ENCODE measurements around the gene CD48.

DNA sequence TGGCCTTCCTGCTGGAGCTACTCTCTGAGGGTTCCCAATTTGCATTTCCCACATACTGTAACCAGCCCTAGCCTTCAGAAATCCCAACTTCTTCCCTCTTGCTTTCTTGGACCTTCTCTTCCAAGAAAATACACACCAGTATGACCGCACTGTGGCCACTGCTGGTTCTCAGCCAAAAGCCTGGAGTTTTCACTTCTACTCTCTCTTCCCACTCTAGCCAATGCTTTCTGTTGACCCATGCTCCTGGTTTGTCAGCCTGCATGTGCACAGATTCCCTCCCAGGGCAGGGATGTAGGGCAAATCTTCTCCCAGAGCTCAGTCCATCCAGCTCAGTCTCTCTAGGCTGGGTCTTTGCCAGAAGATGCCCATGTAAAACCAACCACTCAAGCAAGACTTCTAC, 65.4 kb downstream of the CD48 start:
- no peak for TF ChIP-seq POLR2AphosphoS5 (IDR thresholded peaks at IDR 0.05)
- TF ChIP-seq, protein P1, sequence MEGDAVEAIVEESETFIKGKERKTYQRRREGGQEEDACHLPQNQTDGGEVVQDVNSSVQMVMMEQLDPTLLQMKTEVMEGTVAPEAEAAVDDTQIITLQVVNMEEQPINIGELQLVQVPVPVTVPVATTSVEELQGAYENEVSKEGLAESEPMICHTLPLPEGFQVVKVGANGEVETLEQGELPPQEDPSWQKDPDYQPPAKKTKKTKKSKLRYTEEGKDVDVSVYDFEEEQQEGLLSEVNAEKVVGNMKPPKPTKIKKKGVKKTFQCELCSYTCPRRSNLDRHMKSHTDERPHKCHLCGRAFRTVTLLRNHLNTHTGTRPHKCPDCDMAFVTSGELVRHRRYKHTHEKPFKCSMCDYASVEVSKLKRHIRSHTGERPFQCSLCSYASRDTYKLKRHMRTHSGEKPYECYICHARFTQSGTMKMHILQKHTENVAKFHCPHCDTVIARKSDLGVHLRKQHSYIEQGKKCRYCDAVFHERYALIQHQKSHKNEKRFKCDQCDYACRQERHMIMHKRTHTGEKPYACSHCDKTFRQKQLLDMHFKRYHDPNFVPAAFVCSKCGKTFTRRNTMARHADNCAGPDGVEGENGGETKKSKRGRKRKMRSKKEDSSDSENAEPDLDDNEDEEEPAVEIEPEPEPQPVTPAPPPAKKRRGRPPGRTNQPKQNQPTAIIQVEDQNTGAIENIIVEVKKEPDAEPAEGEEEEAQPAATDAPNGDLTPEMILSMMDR (IDR thresholded peaks at IDR 0.05), result no peak
- TF ChIP-seq POLR2A (IDR thresholded peaks at IDR 0.05), result no peak
